Glomerular visceral epithelial cell (primary cell): ENCODE data around the gene ETFDH.
"Not testable (repeated sequence)": the region's sequence is repeated elsewhere in the genome, so short reads cannot be mapped to it uniquely, and the experiment has no call there.

Experiments used
- DNase-seq: peaks from one replicate; pipeline ENCODE4 v3.0.0-alpha.2; 2016; ENCODE audit errors: extremely low spot score

The ETFDH gene

GRCh38 chr4:158754385-158755180, 82.5 kb downstream of the ETFDH start:
- DNase-seq: no peak

GRCh38 chr4:158755819-158756218, 83.7 kb downstream of the ETFDH start:
- DNase-seq: not testable (repeated sequence)

GRCh38 chr4:158756588-158756987, 84.5 kb downstream of the ETFDH start:
- no peak for DNase-seq

- no peak for DNase-seq
These were observed 86.0 kb downstream of the ETFDH start for GRCh38 chr4:158758142-158758541.

GRCh38 chr4:158758703-158759102, 86.6 kb downstream of the ETFDH start:
- DNase-seq: no peak
